ENCODE results near the gene GRIA1.
"Not testable (repeated sequence)": the region's sequence is repeated elsewhere in the genome, so short reads cannot be mapped to it uniquely, and the experiment has no call there.

DNA sequence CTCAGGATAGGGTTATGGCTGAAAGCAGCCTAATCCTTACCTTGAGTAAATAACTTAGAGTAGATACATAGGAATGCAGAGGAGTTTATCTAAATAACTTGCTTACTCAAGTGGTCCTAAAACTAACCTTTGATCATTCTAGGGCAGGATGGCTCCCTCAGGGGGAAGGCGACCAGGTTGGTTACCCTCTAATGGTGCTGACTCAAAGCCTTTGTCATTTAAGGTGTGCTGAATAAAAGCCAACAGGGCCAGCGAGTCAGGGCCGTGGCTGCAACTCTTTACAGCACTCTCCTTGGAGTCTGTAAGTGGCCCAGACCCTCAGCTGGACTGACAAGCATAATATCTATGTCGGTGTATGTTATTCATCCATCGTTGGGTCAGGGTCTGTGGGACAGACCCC is 372.4 kb downstream of the GRIA1 start:
- TF ChIP-seq CTCF, EZH2phosphoT487 (IDR thresholded peaks at IDR 0.05): not testable (repeated sequence)

Data from neural progenitor cell (in vitro differentiated cells).